Right renal cortex interstitium (tissue), 3 donors: Measurements from ENCODE around the gene ITGAD. TPM values are rescaled to one million over a fixed set of nuclear protein-coding genes. Genes with fewer than 3 reads are reported as not detected.
A peak's percentile ranks its signal among the peaks of the same experiment; 100 is the strongest.

Experiments used
- DNase-seq, 3 donors: peaks; one replicate each; pipeline ENCODE4 v3.0.0-alpha.2; 2013; ENCODE audit warnings: low read depth in 3 of 3, low spot score in 2 of 3
- polyA plus RNA-seq, 3 donors: library from polyadenylated mRNA; unstranded; fragments of 120-200 nt; gene quantifications; one replicate each; pipeline ENCODE4 v1.2.1, GENCODE V29; 2013; ENCODE audit not compliant: insufficient read length in 3 of 3

The ITGAD gene
- polyA plus RNA-seq, 3 donors, result 0.21 to 0.39 (median 0.23) TPM

- DNase-seq, result no peak
Observed at GRCh38 chr16:31364421-31364820, 28.7 kb upstream of the ITGAD start.

GRCh38 chr16:31365131-31365865 lies 27.8 kb upstream of the ITGAD start:
- DNase-seq, result no peak

DNA sequence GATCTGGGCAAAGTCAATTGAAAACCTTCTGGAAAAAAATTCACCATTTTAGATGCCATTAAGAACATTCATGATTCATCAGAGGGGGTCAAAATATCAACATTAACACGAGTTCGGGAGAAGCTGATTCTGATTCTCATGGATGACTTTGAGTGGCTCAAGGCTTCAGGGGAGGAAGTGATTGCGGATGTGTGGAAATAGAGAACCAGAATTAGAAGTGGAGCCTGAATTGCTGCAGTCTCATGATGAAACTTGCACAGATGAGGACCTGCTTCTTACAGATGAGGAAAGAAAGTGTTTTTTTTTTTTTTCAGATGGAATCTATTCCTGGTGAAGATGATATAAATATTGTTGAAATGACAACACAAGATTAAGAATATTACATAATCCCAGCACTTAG lies 25.3 kb upstream of the ITGAD start:
- no peak for DNase-seq

- no peak for DNase-seq
Observed at GRCh38 chr16:31371008-31371407, 22.1 kb upstream of the ITGAD start.

- DNase-seq, result no peak
Observed at GRCh38 chr16:31371619-31372484, 21.3 kb upstream of the ITGAD start.

DNA sequence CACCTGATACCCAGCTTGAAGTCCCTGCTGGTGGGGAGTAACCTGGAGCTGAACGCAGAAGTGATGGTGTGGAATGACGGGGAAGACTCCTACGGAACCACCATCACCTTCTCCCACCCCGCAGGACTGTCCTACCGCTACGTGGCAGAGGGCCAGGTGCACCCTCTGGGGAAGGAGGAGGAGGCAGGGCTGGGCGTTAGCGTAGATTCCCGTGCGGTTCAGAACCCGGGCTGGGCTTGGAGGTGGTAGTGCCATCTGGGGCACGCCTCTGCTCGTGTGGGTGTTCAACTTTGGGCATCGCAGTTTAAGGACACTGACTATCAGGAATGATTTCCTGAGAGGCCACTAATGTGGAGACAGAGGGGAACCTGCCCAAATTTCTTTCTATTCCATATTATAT lies 19.9 kb upstream of the ITGAD start:
- no peak for DNase-seq

DNA sequence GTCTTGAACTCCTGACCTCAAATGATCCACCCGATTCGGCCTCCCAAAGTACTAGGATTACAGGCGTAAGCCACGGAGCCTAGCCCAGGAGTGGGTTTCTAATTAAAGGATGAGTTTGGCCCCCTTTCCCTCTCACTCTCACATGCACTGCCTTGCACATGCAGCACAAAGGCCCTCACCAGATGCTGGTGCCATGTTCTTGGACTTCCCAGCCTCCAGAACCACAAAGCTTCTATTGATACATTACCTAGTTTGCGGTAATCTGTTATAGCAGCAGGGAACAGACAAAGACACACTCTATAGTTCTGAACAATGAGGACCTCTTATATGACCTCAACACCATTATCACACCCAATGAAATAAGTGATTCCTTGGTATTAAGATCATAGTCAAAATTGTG lies 17.9 kb upstream of the ITGAD start:
- DNase-seq, result no peak

DNA sequence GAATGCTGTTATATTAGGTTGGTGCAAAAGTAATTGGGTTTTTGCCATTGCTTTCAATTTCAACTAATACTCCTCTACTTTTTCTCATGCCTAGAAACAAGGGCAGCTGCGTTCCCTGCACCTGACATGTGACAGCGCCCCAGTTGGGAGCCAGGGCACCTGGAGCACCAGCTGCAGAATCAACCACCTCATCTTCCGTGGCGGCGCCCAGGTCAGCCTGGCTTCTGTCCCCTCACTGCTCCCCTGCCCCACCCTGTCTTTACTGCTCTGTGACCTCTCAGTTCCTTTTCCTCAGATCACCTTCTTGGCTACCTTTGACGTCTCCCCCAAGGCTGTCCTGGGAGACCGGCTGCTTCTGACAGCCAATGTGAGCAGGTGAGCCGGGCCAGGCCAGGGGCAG lies 16.4 kb upstream of the ITGAD start:
- DNase-seq, result no peak

GRCh38 chr16:31377210-31377903 lies 15.8 kb upstream of the ITGAD start:
- no peak for DNase-seq

- DNase-seq, result no peak
Observed at GRCh38 chr16:31380201-31380600, 12.9 kb upstream of the ITGAD start.

DNA sequence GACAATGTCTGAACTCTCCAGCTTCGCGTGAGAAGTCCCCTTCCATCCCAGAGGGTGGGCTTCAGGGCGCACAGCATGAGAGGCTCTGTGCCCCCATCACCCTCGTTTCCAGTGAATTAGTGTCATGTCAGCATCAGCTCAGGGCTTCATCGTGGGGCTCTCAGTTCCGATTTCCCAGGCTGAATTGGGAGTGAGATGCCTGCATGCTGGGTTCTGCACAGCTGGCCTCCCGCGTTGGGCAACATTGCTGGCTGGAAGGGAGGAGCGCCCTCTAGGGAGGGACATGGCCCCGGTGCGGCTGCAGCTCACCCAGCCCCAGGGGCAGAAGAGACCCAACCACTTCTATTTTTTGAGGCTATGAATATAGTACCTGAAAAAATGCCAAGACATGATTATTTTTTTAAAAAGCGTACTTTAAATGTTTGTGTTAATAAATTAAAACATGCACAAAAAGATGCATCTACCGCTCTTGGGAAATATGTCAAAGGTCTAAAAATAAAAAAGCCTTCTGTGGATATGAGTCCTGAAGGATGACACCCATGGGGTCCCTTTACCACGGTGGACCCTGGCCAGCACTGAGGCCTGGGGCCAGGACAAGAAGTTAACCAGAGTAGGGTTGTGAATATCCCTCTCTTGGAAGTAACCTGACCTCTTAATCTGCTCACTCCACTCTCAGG lies 10.5 kb upstream of the ITGAD start:
- peak in 1 of 3 donors; percentile 13 for DNase-seq

DNA sequence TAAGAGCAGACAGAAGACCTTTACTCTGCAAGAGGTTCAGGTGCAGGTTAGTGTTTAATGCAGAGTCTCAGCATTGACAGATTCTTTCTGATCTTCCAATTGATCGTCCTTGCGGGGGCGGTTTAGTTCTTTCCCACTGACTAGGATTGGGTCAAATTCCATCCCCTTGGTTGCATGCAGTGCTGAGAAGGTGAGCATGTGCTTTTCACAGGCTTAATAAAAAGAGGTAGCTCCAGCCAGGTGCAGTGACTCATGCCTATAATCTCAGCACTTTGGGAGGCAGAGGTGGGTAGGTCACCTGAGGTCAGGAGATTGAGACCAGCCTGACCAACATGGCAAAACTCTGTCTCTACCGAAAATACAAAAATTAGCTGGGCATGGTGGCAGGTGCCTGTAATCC lies 7.5 kb upstream of the ITGAD start:
- no peak for DNase-seq

DNA sequence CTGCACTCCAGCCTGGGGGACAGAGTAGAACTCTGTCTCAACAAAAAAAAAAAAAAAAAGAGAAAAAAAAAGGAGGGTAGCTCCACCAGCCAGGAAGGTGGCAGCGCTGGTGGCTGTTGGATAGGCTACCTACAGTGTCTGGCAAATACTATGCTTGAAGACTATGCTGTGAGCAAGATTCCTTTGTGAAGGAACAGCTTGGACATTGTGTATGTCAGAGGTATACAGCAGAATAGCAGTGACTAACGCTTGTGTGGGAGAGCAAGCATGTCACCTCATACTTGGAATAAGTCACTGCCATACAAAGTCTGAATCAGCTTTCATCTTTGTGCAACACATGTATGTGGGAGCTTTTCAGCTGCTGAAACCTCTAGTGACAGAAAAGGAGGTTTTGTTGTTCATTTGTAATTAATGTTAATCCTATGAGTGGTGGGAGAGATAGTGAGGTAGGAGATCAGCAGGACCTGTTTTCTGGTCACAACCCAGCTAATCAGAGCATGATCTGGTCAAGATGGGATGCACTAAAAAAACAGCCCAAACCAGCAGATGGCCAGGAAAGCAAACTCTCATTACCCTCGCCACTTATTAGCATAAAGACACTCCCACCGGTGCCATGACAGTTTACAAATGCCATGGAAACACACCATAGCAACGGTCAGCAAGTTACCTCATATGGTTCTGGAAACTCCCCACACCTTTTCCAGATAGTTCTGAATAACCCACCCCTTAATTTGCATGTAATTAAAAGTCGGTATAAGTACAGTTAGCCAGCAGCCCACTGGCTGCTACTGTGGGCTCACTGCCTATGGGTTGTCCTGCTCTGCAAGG lies 6.8 kb upstream of the ITGAD start:
- DNase-seq, result no peak

DNA sequence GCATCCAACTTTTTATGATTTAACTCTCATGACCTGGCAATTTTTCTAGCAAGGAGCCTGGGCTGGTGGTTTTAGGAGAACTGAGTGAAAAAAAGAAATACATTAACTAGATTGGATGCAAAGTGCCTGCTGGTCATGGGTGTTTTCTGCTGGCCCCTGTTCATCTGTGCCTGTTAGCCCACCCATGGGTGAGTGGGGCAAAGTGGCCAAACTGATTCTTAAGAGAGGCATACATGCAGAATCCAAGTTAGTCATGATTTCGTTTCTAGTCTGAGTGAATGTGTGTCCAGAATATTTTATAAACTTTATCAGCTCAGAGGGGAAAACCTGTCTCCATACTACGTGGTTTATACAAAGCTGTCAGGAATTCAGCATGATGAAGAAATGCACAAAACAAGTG lies 4.6 kb upstream of the ITGAD start:
- no peak for DNase-seq

- DNase-seq, result no peak
Observed at GRCh38 chr16:31390504-31391041, 2.6 kb upstream of the ITGAD start.

- no peak for DNase-seq
Observed at GRCh38 chr16:31395647-31396046, 2.5 kb downstream of the ITGAD start.

DNA sequence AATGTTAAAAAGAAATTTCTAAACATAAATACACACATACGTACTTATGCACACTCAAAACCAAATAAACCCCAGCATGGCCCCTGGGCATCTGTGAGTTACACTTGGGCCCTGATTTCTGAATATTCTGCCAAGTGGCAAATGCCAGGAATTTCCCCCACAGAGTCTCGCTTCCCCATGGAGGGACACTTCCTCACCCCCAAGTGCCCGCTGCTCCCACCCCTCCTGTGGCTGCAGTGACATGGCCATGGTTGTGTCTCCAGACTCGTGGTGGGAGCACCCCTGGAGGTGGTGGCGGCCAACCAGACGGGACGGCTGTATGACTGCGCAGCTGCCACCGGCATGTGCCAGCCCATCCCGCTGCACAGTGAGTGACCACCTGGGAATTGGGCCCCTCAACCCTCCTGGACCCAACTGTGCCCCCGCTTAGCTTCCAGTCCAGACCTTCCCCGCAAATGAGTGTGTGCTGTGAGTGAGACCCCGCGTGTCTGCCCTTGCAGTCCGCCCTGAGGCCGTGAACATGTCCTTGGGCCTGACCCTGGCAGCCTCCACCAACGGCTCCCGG lies 4.0 kb downstream of the ITGAD start:
- no peak for DNase-seq

DNA sequence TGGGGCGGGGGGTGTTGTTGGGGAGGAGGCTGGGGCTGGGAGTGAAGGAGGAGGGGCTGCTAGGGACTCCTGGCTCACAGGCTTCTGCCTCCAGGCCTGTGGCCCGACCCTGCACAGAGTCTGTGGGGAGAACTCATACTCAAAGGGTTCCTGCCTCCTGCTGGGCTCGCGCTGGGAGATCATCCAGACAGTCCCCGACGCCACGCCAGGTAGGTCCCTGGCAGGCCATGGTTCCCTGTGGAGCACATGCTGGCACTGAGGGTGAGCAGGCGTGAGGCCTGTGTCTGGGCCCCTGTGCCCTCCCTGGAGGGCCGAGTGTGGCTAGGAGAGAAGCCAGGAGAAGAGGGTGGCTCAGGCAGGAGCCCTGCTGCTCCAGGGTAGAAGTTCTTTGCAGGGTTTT lies 4.6 kb downstream of the ITGAD start:
- DNase-seq, result no peak

DNA sequence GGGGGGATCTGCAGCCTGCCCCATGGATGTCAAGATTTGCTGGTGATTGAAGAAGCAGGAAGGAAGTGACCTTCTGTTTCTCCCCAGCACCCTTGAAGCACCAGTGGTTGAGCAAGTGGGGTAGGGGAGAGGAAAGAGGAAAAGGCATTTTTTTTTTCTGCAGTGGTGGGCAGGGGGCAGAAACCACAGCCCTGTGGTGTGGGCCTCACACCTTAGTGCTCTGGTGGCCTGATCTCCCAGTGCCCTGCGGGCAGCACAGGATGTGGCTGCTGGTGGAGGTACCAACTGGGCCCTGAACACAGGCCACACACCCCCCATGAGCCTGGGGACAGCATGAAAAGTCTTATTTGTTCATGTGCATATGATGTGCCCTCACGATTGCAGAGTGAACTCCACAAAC lies 7.1 kb downstream of the ITGAD start:
- no peak for DNase-seq
